Caco-2 (cell line): ENCODE data around the gene PLXNB2. TPM values are rescaled to one million over a fixed set of nuclear protein-coding genes. Genes with fewer than 3 reads are reported as not detected.

Source experiments
- BruUV-seq: library from RNA; stranded (reverse); fragments of 400-500 nt; replicated peaks from 2 replicates; lab custom pipeline; 2021; lab: Mats Ljungman, UMichigan
- CTCF ChIA-PET: fragments of 300-600 bp; sonication (Branson Sonifier 250); formaldehyde crosslinking; loops from one replicate; lab custom pipeline; 2022; ENCODE audit warnings: antibody characterized with exemption; lab: Charles Lee
- POLR2A ChIA-PET: fragments of 300-600 bp; sonication (Branson Sonifier 250); formaldehyde crosslinking; loops from one replicate; lab custom pipeline; 2022; ENCODE audit warnings: antibody characterized with exemption; lab: Charles Lee
- DNase-seq, 2 experiments: peaks; one replicate each; pipeline versions ENCODE4 v3.0.0 to v3.0.0-alpha.2; 2020 to 2022
- H3K27me3 ChIP-seq: replicated peaks from 2 replicates; pipeline ENCODE4 v1.6.0; 2011; ENCODE audit warnings: low read length; ENCODE audit not compliant: control insufficient read depth, insufficient read depth
- H3K36me3 ChIP-seq: 2 replicates; pipeline ENCODE4 v1.5.1; 2011; ENCODE audit warnings: low read length; ENCODE audit not compliant: control insufficient read depth, insufficient read depth
- H3K4me1 ChIP-seq: fragments of 250-450 bp; sonication (Bioruptor Pico); 2 replicates; pipeline ENCODE4 v1.5.1; 2020; ENCODE audit warnings: mild to moderate bottlenecking
- H3K4me3 ChIP-seq: 2 replicates; pipeline ENCODE4 v1.5.1; 2011; ENCODE audit warnings: low read depth, mild to moderate bottlenecking, control low read depth, low read length
- H3K9me3 ChIP-seq: fragments of 250-450 bp; sonication (Bioruptor Pico); 2 replicates; pipeline ENCODE4 v1.5.1; 2020; ENCODE audit warnings: mild to moderate bottlenecking, moderate library complexity
- H3K27ac Mint-ChIP-seq: one replicate; pipeline ENCODE4 v1.8.0; 2022; ENCODE audit warnings: mixed read lengths; ENCODE audit not compliant: unreplicated experiment
- H3K27me3 Mint-ChIP-seq: one replicate; pipeline ENCODE4 v1.8.0; 2022; ENCODE audit warnings: mixed read lengths; ENCODE audit not compliant: insufficient read depth, unreplicated experiment
- H3K36me3 Mint-ChIP-seq: one replicate; pipeline ENCODE4 v1.8.0; 2022; ENCODE audit warnings: mild to moderate bottlenecking, mixed read lengths; ENCODE audit not compliant: insufficient read depth, unreplicated experiment
- H3K4me1 Mint-ChIP-seq: one replicate; pipeline ENCODE4 v1.8.0; 2022; ENCODE audit warnings: low read depth, mixed read lengths; ENCODE audit not compliant: unreplicated experiment
- H3K4me3 Mint-ChIP-seq: one replicate; pipeline ENCODE4 v1.8.0; 2022; ENCODE audit warnings: mild to moderate bottlenecking, moderate library complexity, mixed read lengths; ENCODE audit not compliant: unreplicated experiment
- H3K9me3 Mint-ChIP-seq: one replicate; pipeline ENCODE4 v1.8.0; 2022; ENCODE audit warnings: mixed read lengths; ENCODE audit not compliant: unreplicated experiment
- intact Hi-C: fragments of 100-400 bp; cut with micrococcal nuclease; formaldehyde crosslinking; loops from one replicate; pipeline ENCODE4 v1.10.0; 2022; ENCODE audit not compliant: unreplicated experiment
- total RNA-seq: library from RNA; stranded (reverse); gene quantifications from 2 replicates; pipeline ENCODE4 v1.2.3, GENCODE V29; 2022
- TF ChIP-seq, protein P1 (sequence below), 2 experiments: fragments of 200-600 bp in 1 of 2; IDR thresholded peaks; 1 replicate in 1 of 2; 2 replicates in 1 of 2; pipeline versions ENCODE4 v1.5.1 to v1.8.0; 2011 to 2022; ENCODE audit warnings: antibody characterized with exemption in 1 of 2, control low read depth in 1 of 2, inconsistent platforms in 1 of 2, low read depth in 1 of 2, low read length in 1 of 2, mild to moderate bottlenecking in 1 of 2, moderate library complexity in 1 of 2; ENCODE audit not compliant: insufficient read depth in 1 of 2, severe bottlenecking in 1 of 2, unreplicated experiment in 1 of 2

PLXNB2 gene
- total RNA-seq, 1 experiment from 2014 or later = 260 TPM

GRCh38 chr22:50251477-50252081 lies 55.9 kb downstream of the PLXNB2 start:
- no TSS peak for BruUV-seq
- Histone ChIP-seq H3K27me3 (no peaks in the 10 kb centered on the region), H3K4me3 (peak overlapping the region; percentile 99), H3K36me3 (peaks cover 6% of the 10 kb centered on the region; the same call in 1 of the 2 replicates), H3K9me3 (no peaks in the 10 kb centered on the region), H3K4me1 (peaks cover 18% of the 10 kb centered on the region)
- H3K27ac Mint-ChIP-seq = no peak overlapping the region
- intact Hi-C loops = no loop called here
- H3K4me3 Mint-ChIP-seq = peak overlapping the region; percentile 76
- no peaks in the 10 kb centered on the region for H3K4me1 Mint-ChIP-seq
- H3K9me3 Mint-ChIP-seq = no peaks in the 10 kb centered on the region
- CTCF ChIA-PET = interaction anchor here (0.5 to 2.0 kb wide), 10 partner anchors 9 to 274 kb away, joined by 3 to 10 read pairs (median 4); partner anchors contain the start of genes ADM2 and SCO2
- TF ChIP-seq, protein P1, sequence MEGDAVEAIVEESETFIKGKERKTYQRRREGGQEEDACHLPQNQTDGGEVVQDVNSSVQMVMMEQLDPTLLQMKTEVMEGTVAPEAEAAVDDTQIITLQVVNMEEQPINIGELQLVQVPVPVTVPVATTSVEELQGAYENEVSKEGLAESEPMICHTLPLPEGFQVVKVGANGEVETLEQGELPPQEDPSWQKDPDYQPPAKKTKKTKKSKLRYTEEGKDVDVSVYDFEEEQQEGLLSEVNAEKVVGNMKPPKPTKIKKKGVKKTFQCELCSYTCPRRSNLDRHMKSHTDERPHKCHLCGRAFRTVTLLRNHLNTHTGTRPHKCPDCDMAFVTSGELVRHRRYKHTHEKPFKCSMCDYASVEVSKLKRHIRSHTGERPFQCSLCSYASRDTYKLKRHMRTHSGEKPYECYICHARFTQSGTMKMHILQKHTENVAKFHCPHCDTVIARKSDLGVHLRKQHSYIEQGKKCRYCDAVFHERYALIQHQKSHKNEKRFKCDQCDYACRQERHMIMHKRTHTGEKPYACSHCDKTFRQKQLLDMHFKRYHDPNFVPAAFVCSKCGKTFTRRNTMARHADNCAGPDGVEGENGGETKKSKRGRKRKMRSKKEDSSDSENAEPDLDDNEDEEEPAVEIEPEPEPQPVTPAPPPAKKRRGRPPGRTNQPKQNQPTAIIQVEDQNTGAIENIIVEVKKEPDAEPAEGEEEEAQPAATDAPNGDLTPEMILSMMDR (IDR thresholded peaks at IDR 0.05; ENCODE audit: insufficient read depth in 1 of 2, low read depth in 1 of 2, low read length in 1 of 2, severe bottlenecking in 1 of 2, unreplicated experiment in 1 of 2) = no peak
- no peaks in the 10 kb centered on the region for H3K27me3 Mint-ChIP-seq
- H3K36me3 Mint-ChIP-seq = peaks cover 38% of the 10 kb centered on the region
- POLR2A ChIA-PET = interaction anchor here (0.5 to 1.4 kb wide), 9 partner anchors 10 to 256 kb away, joined by 3 to 9 read pairs (median 4); partner anchors contain the start of genes DENND6B, LMF2 and MAPK12
- no peak for DNase-seq

DNA sequence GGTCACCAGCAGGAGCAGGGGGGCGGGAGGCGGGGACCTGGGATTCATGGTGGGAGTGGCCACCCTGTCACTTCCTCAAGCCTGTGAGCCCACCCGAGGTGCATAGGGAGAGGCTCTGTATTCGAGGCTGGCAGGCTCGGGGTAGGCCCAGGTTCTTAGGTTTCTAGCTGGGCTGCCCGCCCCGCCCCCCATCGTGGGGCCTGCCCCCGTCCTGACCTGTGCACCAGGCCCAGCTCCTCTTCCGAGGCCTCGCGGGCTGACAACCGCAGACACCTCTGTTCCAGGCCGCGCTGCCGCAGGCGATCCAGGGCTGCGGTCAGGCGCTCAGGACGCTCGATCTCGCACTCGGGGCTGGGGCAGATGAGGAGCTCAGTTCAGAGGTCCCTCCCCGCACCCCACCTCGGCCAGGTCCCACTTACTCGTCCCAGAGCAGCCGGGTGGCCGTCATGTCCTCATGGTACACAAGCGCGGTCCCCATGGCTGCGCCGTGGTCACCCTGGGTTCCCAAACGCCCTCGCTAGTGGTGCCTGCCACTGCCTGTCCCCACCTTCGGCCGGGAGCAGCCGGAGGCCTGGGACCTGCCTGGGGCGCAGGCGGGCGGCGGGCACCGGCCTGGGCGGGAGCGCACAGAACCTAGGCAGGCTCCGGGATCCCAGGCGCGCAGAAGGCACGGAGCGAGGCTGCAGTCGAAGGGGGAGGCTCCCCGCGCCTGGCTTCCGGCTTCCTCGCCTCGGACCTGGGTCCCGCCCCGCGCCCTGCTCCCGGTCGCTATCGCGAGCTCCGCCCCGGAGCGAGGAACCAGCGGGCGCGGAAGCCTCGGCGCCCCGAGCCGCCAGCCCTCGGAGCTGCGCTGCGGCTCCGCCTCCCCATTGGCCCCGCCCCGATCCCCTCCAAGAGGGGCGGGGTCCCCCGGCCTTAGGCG lies 56.6 kb downstream of the PLXNB2 start, which contains the start of gene HDAC10:
TSS of gene HDAC10 (minus strand) at position 711 of the 922 bp plus-strand sequence. CDS start at position 478, 233 bp downstream.
- H3K27ac Mint-ChIP-seq = peak within 1 kb of the TSS; percentile 32
- H3K4me3 ChIP-seq = peak within 1 kb of the TSS; percentile 99
- H3K9me3 Mint-ChIP-seq = no peaks in the 10 kb centered on the region
- peaks cover 40% of the 10 kb centered on the region for H3K36me3 Mint-ChIP-seq
- H3K36me3 ChIP-seq = peaks cover 9% of the 10 kb centered on the region; the same call in 1 of the 2 replicates
- no peaks in the 10 kb centered on the region for H3K4me1 Mint-ChIP-seq
- no peaks in the 10 kb centered on the region for H3K9me3 ChIP-seq
- H3K4me1 ChIP-seq = peaks cover 22% of the 10 kb centered on the region
- ChIA-PET CTCF (interaction anchor here (0.5 to 2.0 kb wide), 13 partner anchors 10 to 275 kb away, joined by 3 to 10 read pairs (median 4); partner anchors contain the start of genes ADM2 and SCO2), POLR2A (interaction anchor here (0.5 to 1.4 kb wide), 10 partner anchors 10 to 257 kb away, joined by 3 to 9 read pairs (median 4); partner anchors contain the start of genes DENND6B, LMF2 and MAPK12)
- H3K4me3 Mint-ChIP-seq = peak within 1 kb of the TSS; percentile 76
- no peaks in the 10 kb centered on the region for H3K27me3 Mint-ChIP-seq
- TSS peak; percentile 23 for BruUV-seq
- no peaks in the 10 kb centered on the region for H3K27me3 ChIP-seq
- TF ChIP-seq, protein P1 (IDR thresholded peaks at IDR 0.05; ENCODE audit: insufficient read depth in 1 of 2, low read depth in 1 of 2, low read length in 1 of 2, severe bottlenecking in 1 of 2, unreplicated experiment in 1 of 2) = no peak
- intact Hi-C loops = no loop called here
- peak; percentile 84 to 91 for DNase-seq

DNA sequence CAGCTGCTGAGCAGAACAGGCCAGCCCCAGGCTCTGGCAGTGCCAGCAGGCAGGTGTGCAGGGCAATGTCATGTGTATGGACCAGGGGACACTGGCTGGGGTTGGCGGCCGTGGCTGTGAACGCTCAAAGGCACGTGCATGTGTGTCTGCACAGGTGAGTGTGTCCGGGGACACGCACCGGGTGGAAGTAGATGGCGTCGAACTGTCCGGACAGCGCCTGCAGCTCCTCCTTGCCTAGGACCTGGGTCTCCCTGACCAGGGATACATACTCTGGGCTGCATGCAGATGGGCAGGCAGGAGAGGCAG lies 57.2 kb downstream of the PLXNB2 start:
- ChIA-PET POLR2A (interaction anchor here (0.6 to 1.4 kb wide), 2 partner anchors 11 to 43 kb away, joined by 3 to 4 read pairs; partner anchors contain the start of gene MAPK12), CTCF (interaction anchor here (1.4 to 1.6 kb wide), 3 partner anchors 15 to 276 kb away, joined by 3 to 5 read pairs (median 3); partner anchors contain the start of gene SCO2)
- Mint-ChIP-seq H3K27ac (peak overlapping the region; percentile 32), H3K36me3 (peaks cover 43% of the 10 kb centered on the region), H3K4me1 (no peaks in the 10 kb centered on the region), H3K27me3 (no peaks in the 10 kb centered on the region), H3K9me3 (no peaks in the 10 kb centered on the region), H3K4me3 (peak overlapping the region; percentile 76)
- no peak for DNase-seq
- Histone ChIP-seq H3K27me3 (no peaks in the 10 kb centered on the region), H3K9me3 (no peaks in the 10 kb centered on the region), H3K36me3 (peaks cover 9% of the 10 kb centered on the region; the same call in 1 of the 2 replicates), H3K4me1 (peaks cover 26% of the 10 kb centered on the region), H3K4me3 (peak overlapping the region; percentile 99)
- TF ChIP-seq, protein P1 (IDR thresholded peaks at IDR 0.05; ENCODE audit: insufficient read depth in 1 of 2, low read depth in 1 of 2, low read length in 1 of 2, severe bottlenecking in 1 of 2, unreplicated experiment in 1 of 2) = no peak
- BruUV-seq = no TSS peak
- intact Hi-C loops = no loop called here
